Measurements from ENCODE around the gene GRIK1.

The GRIK1 gene

GRCh38 chr21:29711236-29711635 lies 228.6 kb downstream of the GRIK1 start:
- no peak for DNase-seq

- no peak for DNase-seq
These were observed 229.3 kb downstream of the GRIK1 start for GRCh38 chr21:29710498-29710897.

- no peak for DNase-seq
These were observed 231.4 kb downstream of the GRIK1 start for GRCh38 chr21:29708401-29708800.

GRCh38 chr21:29704719-29705118 lies 235.1 kb downstream of the GRIK1 start:
- DNase-seq, result no peak

- no peak for DNase-seq
These were observed 238.1 kb downstream of the GRIK1 start for GRCh38 chr21:29701676-29702075.

- no peak for DNase-seq
These were observed 242.1 kb downstream of the GRIK1 start for GRCh38 chr21:29697555-29698193.

- DNase-seq, result no peak
These were observed 242.9 kb downstream of the GRIK1 start for GRCh38 chr21:29696937-29697336.

GRCh38 chr21:29691616-29692491 lies 247.9 kb downstream of the GRIK1 start:
- DNase-seq, result no peak

GRCh38 chr21:29689753-29690152 lies 250.0 kb downstream of the GRIK1 start:
- no peak for DNase-seq

- no peak for DNase-seq
These were observed 255.7 kb downstream of the GRIK1 start for GRCh38 chr21:29684106-29684505.

- DNase-seq, result no peak
These were observed 257.0 kb downstream of the GRIK1 start for GRCh38 chr21:29682800-29683199.

GRCh38 chr21:29680273-29680672 lies 259.5 kb downstream of the GRIK1 start:
- no peak for DNase-seq

GRCh38 chr21:29678626-29679025 lies 261.2 kb downstream of the GRIK1 start:
- DNase-seq, result no peak

- DNase-seq, result no peak
These were observed 262.5 kb downstream of the GRIK1 start for GRCh38 chr21:29677326-29677725.

GRCh38 chr21:29676395-29676794 lies 263.4 kb downstream of the GRIK1 start:
- DNase-seq, result no peak

GRCh38 chr21:29675451-29675850 lies 264.3 kb downstream of the GRIK1 start:
- DNase-seq, result no peak

- DNase-seq, result no peak
These were observed 265.5 kb downstream of the GRIK1 start for GRCh38 chr21:29674343-29674742.

- no peak for DNase-seq
These were observed 266.6 kb downstream of the GRIK1 start for GRCh38 chr21:29673096-29673610.

GRCh38 chr21:29671728-29672127 lies 268.1 kb downstream of the GRIK1 start:
- DNase-seq, result no peak

GRCh38 chr21:29670228-29670627 lies 269.6 kb downstream of the GRIK1 start:
- DNase-seq, result no peak

GRCh38 chr21:29669416-29669815 lies 270.4 kb downstream of the GRIK1 start:
- DNase-seq, result no peak

- no peak for DNase-seq
These were observed 272.1 kb downstream of the GRIK1 start for GRCh38 chr21:29667651-29668050.

- DNase-seq, result no peak
These were observed 275.2 kb downstream of the GRIK1 start for GRCh38 chr21:29664615-29665014.
